ENCODE results near the gene DUSP23. TPM values are rescaled to one million over a fixed set of nuclear protein-coding genes. Genes with fewer than 3 reads are reported as not detected.

Gene DUSP23
- total and polyA plus RNA-seq, 12 donors: 28.3 to 260 (median 119) TPM

DNA sequence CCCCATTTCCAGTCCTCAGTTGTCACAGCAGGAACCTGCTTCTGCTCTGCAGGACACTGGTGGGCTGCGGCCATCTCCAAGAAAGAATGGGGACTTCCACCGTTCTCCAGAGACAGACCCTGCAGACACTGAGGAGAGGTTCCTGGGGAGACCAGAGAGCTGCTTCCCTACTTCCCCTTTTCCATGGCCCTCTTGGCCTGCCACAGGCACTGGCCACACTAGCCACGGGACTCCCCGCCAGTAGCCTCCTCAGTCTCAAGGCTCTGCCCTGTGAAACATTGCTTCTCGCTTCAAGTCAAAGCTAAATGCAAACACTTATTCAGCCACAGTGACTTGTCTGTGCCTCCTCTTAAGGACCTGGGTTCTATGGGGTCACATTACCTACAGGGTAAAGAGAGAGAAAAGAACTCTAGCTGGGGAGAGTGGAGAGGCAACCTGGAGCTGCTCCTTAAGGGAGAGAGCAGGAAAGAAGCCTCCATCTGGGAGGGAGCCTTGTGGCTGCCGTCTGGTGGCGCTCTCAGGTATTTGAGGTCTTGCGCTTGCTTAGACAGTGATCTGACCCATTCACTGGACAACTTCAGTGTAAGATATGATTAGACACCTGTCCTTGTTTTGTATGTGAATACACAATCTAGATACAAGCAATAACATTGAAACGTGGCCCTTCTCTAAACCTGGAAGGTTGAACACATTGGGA, 40.6 kb downstream of the DUSP23 start:
- no peak for TF ChIP-seq POLR2A (IDR thresholded peaks at IDR 0.05)
- TF ChIP-seq, protein P1, sequence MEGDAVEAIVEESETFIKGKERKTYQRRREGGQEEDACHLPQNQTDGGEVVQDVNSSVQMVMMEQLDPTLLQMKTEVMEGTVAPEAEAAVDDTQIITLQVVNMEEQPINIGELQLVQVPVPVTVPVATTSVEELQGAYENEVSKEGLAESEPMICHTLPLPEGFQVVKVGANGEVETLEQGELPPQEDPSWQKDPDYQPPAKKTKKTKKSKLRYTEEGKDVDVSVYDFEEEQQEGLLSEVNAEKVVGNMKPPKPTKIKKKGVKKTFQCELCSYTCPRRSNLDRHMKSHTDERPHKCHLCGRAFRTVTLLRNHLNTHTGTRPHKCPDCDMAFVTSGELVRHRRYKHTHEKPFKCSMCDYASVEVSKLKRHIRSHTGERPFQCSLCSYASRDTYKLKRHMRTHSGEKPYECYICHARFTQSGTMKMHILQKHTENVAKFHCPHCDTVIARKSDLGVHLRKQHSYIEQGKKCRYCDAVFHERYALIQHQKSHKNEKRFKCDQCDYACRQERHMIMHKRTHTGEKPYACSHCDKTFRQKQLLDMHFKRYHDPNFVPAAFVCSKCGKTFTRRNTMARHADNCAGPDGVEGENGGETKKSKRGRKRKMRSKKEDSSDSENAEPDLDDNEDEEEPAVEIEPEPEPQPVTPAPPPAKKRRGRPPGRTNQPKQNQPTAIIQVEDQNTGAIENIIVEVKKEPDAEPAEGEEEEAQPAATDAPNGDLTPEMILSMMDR (IDR thresholded peaks at IDR 0.05): no peak
- no peaks in the 10 kb centered on the region for H3K9me3 ChIP-seq (replicated peaks in 1 of 3)
- peak in 2 of 7 donors; percentile 14 to 41 for DNase-seq
- H3K4me1 ChIP-seq (replicated peaks in 1 of 2): peaks cover 0 to 5% of the 10 kb centered on the region in 2 donors
- no peak overlapping the region for H3K27ac ChIP-seq
- intact Hi-C loops (cut with DNase I): no loop called here
- no peaks in the 10 kb centered on the region for H3K27me3 ChIP-seq
- no peaks in the 10 kb centered on the region for H3K36me3 ChIP-seq (replicated peaks in 1 of 2)
- no peak overlapping the region for H3K4me3 ChIP-seq
- WGBS, 4 donors: 65 to 85% (median 76%) methylated on average over 9 of the region's 9 CpGs

DNA sequence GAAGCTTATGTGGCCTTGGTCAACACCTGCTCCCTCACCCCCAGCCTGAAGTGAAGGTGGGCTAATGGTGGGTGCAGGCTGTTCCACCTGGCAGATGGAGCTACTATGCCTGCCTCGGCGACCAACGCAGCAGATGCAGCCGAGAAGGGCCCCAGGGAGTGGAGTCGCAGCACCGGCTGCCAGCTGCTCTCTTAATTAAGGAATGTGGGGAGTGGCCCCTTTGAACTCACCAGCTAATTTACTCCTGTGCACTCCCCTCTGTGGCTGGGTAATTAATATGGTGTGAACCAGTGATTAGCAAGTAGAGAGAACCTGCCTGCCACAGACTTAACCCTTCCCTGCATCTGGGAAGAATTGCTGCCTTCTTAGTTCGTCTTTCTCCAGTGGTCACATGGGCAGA, 42.6 kb downstream of the DUSP23 start:
- no peak overlapping the region for H3K27ac ChIP-seq
- intact Hi-C loops (cut with DNase I): no loop called here
- no peaks in the 10 kb centered on the region for H3K9me3 ChIP-seq (replicated peaks in 1 of 3)
- H3K27me3 ChIP-seq: no peaks in the 10 kb centered on the region
- DNase-seq: no peak
- 50 to 80% (median 60%) methylated on average over 1 to 7 of the region's 7 CpGs for WGBS, 4 donors
- H3K4me3 ChIP-seq: no peak overlapping the region
- no peaks in the 10 kb centered on the region for H3K36me3 ChIP-seq (replicated peaks in 1 of 2)
- TF ChIP-seq, protein P1 (IDR thresholded peaks at IDR 0.05): no peak
- no peak for TF ChIP-seq POLR2A (IDR thresholded peaks at IDR 0.05)
- no peaks in the 10 kb centered on the region for H3K4me1 ChIP-seq (replicated peaks in 1 of 2)

DNA sequence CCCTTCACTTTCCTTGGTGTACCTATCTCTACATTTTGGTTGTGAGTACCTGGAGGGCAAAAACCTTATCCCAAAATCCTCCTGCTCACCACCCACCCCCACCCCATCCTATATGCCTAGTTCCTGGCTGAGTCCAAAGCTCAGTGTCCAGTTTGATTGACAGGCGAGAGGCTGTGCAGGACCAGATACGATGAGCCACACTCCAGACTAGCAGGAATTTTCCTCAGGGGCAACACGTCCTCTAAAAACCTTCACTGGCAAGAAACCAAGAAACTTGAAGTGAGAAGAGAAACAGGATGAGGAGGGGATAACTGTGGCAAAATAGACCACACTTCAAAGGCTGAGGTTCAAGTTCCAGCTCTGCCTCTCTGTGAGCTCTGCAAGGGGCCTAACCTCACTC, 44.8 kb downstream of the DUSP23 start:
- no peaks in the 10 kb centered on the region for H3K27me3 ChIP-seq
- H3K36me3 ChIP-seq (replicated peaks in 1 of 2): no peaks in the 10 kb centered on the region
- no peak overlapping the region for H3K27ac ChIP-seq
- no peaks in the 10 kb centered on the region for H3K9me3 ChIP-seq (replicated peaks in 1 of 3)
- 67 to 77% (median 70%) methylated on average over 3 of the region's 3 CpGs for WGBS, 4 donors
- intact Hi-C loops (cut with DNase I): no loop called here
- H3K4me1 ChIP-seq (replicated peaks in 1 of 2): peaks cover 0 to 8% of the 10 kb centered on the region in 2 donors
- DNase-seq: no peak
- H3K4me3 ChIP-seq: no peak overlapping the region
- no peak for TF ChIP-seq POLR2A (IDR thresholded peaks at IDR 0.05)
- TF ChIP-seq, protein P1 (IDR thresholded peaks at IDR 0.05): no peak

DNA sequence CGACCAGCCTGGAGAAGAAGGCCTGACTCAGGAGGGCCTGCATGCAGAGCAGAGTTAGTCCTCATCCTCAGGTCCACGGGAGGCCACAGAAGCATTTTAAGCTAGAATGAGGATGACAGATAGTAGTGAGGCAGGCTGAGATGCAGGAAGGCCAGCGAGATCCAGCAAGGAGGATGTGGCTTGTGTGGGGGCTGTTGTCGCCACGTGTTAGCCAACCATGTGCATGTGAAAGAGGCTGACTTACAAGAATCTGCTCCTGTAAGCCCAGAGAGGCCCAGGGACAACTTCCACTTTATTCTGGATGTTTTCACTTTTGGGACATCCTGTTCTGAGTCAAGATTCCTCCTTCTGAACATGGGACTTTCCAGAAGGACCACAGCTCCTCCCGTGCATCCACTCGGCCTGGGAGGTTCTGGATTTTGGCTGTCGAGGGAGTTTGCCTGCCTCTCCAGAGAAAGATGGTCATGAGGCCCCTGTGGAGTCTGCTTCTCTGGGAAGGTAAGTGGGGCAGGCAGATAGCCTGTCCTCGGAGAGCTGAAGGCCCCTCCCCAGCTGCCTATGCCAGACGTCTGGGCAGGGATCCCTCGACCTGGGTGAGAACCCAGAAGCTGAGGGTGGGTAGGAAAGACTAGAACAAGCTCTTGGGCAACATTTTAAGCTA, 45.8 kb downstream of the DUSP23 start, which contains the start of gene SLAMF8:
TSS of gene SLAMF8 (plus strand) at position 433 of the 661 bp plus-strand sequence. CDS start at position 459, 26 bp downstream.
- 71 to 79% (median 77%) methylated on average over 9 to 11 of the region's 11 CpGs for WGBS, 4 donors
- no peak for TF ChIP-seq POLR2A (IDR thresholded peaks at IDR 0.05)
- TF ChIP-seq, protein P1 (IDR thresholded peaks at IDR 0.05): no peak
- H3K9me3 ChIP-seq (replicated peaks in 1 of 3): no peaks in the 10 kb centered on the region
- DNase-seq: peak in 5 of 7 donors; percentile 27 to 64 (median 40)
- peak within 1 kb of the TSS in 1 of 4 donors; percentile 22 for H3K4me3 ChIP-seq
- H3K27ac ChIP-seq: peak within 1 kb of the TSS in 1 of 5 donors; percentile 64
- intact Hi-C loops (cut with DNase I): no loop called here
- H3K4me1 ChIP-seq (replicated peaks in 1 of 2): peaks cover 0 to 9% of the 10 kb centered on the region in 2 donors
- H3K36me3 ChIP-seq (replicated peaks in 1 of 2): no peaks in the 10 kb centered on the region
- no peaks in the 10 kb centered on the region for H3K27me3 ChIP-seq
